NCI-H774 (cell line): ENCODE data around the gene CIT.
A peak's percentile ranks its signal among the peaks of the same experiment; 100 is the strongest.

ENCODE experiments used
- DNase-seq: peaks from one replicate; lab custom pipeline; 2025; lab: John Stamatoyannopoulos, UW

The CIT gene

GRCh38 chr12:119802472-119802871, 74.6 kb downstream of the CIT start:
- no peak for DNase-seq

- no peak for DNase-seq
These were observed 80.0 kb downstream of the CIT start for GRCh38 chr12:119797090-119797489.

GRCh38 chr12:119796292-119796691, 80.8 kb downstream of the CIT start:
- no peak for DNase-seq

- no peak for DNase-seq
These were observed 85.7 kb downstream of the CIT start for GRCh38 chr12:119791453-119791852.

- no peak for DNase-seq
These were observed 88.3 kb downstream of the CIT start for GRCh38 chr12:119788786-119789185.

GRCh38 chr12:119786539-119786938, 90.6 kb downstream of the CIT start:
- no peak for DNase-seq

GRCh38 chr12:119784673-119785072, 92.4 kb downstream of the CIT start:
- no peak for DNase-seq

- no peak for DNase-seq
These were observed 93.3 kb downstream of the CIT start for GRCh38 chr12:119783787-119784186.

- no peak for DNase-seq
These were observed 95.3 kb downstream of the CIT start for GRCh38 chr12:119781804-119782203.

- peak; percentile 43 for DNase-seq
These were observed 96.2 kb downstream of the CIT start for GRCh38 chr12:119780786-119781434.

- DNase-seq, result no peak
These were observed 101.7 kb downstream of the CIT start for GRCh38 chr12:119775246-119775895.

GRCh38 chr12:119772431-119772830, 104.7 kb downstream of the CIT start:
- DNase-seq, result no peak

- no peak for DNase-seq
These were observed 107.0 kb downstream of the CIT start for GRCh38 chr12:119770146-119770545.

- DNase-seq, result no peak
These were observed 114.5 kb downstream of the CIT start for GRCh38 chr12:119762619-119763018.

GRCh38 chr12:119758722-119759121, 118.4 kb downstream of the CIT start:
- DNase-seq, result no peak

- DNase-seq, result no peak
These were observed 118.9 kb downstream of the CIT start for GRCh38 chr12:119758234-119758633.

GRCh38 chr12:119751961-119752360, 125.2 kb downstream of the CIT start:
- no peak for DNase-seq

GRCh38 chr12:119749666-119750065, 127.5 kb downstream of the CIT start:
- DNase-seq, result no peak

- DNase-seq, result no peak
These were observed 128.6 kb downstream of the CIT start for GRCh38 chr12:119748497-119748896.

- DNase-seq, result no peak
These were observed 131.0 kb downstream of the CIT start for GRCh38 chr12:119746169-119746568.

- no peak for DNase-seq
These were observed 132.1 kb downstream of the CIT start for GRCh38 chr12:119744900-119745606.

GRCh38 chr12:119742700-119743099, 134.4 kb downstream of the CIT start:
- no peak for DNase-seq

GRCh38 chr12:119740830-119741229, 136.3 kb downstream of the CIT start:
- no peak for DNase-seq
